Stimulated activated CD8-positive, alpha-beta memory T cell treated with anti-CD3 and anti-CD28 coated beads, Interleukin-15, amount 100 ng/mL, for 24 hours (primary cell): ENCODE measurements around the gene LSG1.
"Not testable (repeated sequence)": the region's sequence is repeated elsewhere in the genome, so short reads cannot be mapped to it uniquely, and the experiment has no call there.

ENCODE experiments used
- DNase-seq: peaks from one replicate; pipeline ENCODE4 v3.0.0-alpha.2; 2020; ENCODE audit warnings: low read depth

LSG1 gene

DNA sequence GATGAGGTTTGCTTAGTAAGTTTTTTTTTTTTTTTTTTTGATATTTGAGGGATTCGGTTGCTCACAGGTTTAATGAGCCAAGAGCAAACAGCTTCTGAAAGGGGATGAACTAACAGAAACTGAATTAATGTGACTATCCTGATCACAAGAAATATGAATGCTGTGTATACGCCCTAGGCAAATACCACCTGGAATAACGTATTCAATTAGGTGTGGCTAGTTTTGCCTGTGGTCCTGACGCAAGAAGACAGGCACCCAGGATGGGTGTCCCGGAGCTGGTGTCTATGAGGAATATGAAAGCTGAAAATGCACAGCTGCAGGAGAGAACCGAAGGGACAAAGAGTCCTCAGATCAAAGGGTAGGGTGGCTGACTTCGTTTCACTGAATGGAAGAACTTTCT lies 14.6 kb downstream of the LSG1 start:
- no peak for DNase-seq

DNA sequence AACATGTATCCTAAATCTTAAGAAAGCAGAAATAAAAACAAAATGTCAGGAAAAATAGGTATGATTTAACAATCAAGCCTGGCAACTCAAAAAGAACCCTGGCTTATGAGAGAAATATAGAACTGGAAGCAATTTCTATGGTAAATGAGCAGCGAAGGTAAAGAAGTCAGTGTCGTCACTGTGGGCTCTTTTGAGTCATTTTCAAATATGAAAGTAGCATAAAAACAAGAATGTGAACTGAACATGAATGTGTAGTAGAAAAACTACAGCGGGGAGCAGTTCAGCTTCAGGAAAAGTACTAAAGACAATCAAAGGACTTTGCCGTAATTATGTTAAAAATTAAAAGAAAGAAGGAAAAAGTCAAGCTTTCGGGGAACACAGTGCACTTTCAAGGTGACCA lies 17.5 kb downstream of the LSG1 start:
- DNase-seq = no peak

DNA sequence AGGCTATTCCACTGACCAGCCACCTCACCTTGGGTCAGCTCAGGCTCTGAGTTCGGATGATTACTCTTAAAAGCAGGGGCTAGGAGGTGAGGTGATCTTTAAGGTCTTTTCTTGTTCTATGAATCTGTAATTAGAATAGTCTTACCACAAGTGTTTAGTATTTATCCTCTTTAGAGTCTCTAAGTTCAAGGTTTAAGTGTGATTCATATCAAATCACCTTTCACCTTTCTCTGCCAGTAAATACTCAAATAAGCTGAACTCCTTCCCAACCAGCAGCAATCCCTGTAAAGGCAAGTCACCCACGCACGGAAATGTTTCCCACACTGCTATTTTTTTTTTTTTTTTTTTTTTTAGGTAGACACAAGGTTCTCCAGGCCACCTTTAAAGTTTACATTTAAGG lies 24.2 kb downstream of the LSG1 start:
- no peak for DNase-seq

DNA sequence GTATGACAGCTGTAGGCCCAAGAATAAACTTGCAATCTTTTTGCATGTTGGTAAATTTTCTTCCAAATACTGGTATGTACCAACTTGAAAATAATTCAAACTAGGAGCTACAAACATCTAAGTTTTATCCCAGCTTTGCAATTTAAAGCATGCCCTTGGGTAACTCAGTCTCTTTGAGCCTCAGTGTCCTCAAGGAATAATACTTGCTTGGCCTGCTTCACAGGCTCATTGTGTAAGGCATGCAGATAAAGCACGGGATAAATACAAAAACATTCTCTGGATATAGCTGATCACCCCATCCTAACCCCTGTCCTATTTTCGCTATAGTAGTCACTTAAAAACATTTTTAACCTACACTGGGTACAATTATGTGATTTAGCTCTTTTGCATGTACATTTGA lies 29.2 kb downstream of the LSG1 start:
- no peak for DNase-seq

DNA sequence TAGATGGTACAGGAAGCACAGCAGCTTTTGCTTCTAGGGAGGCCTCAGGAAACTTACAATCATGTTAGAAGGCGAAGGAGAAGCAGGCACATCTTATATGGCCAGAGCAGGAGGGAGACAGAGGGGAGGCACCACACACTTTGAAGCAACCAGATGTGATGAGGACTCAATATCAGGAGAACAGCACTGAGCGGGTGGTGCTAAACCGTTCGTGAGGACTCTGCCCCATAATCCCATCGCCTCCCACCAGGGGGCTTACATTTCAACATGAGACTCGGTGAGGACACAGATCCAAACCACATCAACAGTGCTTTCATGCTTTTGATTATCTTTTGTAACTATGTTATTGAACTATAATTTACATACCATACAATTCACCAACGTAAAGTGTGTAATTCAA lies 31.2 kb downstream of the LSG1 start:
- DNase-seq = no peak

DNA sequence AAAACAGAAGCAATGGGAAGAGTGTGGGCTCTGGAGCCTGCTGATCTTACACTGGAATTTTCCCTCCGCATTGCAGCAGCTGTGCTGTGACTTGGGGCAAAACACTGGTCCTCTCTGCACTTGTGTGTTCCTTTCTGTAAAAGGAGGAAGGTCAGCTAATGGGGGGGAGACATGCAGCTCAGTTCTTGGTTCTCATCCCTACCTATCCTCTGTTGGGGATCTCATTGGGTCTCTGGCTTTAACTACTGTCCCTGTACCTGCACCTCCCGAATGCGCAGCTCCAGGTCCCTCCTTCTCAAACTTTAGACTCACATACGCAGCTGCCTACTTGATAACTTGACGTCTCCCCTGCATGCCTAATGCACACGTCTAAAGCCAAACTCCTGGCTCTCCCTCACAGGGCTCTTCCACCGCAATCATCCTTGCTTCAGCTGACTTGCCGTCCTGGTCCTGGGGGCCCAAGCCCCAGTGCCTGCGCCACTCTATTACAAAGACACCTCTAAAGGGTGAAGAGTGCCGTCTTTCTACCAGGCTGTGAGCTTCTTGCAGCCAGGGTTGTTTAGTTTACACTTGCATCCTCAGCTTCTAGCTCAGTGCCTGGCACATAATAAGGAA lies 32.9 kb downstream of the LSG1 start:
- DNase-seq = no peak

DNA sequence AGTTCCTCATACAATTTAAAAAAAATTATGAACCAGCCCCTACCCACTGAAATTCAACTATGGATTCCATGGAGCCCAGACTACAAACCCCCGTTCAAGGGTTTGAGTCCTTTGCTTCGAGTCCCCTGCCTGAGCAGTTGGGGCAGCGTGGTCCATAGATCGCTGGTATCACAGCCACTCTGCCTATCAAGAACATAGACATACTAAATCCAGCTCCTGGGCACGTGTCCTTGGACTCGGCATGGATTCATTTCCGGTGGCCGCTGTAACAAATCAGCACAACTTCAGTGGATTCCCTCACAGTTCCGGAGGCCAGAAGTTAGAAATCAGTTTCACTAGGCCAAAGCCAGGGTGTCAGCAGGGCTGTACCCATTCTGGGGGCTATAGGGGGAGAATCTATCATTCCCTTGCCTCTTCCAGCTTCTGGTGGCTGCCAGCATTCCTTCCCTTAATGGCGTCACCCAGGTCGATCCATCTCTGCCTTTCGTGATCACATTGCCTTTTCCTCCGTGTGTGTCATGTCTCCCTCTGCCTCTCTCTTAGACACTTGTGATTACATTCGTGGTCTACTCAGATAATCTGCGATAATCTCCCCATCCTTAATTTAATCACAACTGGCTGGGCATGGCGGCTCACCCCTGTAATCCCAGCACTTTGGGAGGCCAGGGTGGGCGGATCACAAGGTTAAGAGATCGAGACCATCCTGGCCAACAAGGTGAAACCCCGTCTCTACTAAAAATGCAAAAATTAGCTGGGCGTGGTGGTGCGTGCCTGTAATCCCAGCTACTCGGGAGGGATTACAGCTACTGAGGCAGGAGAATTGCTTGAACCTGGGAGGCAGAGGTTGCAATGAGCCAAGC lies 34.2 kb downstream of the LSG1 start:
- no peak for DNase-seq

DNA sequence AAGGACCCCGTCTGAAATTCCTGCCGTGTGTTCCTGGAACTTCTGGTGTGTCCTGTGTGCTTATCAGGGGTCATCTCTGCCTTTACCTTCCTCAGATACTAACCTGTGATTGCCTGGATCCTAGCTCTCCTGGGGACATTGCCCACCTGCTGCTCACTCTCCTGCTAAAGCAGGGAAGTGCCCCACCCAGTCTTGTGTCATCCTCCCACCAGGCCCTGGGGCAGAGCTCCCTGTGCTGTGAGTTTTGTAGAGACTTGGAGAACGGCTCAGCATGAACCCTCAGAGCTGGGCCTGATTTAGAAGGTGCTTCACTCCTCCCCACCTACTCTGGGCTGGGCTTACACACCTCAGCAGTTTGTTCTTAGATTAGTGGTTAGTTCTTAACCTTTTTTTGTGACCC lies 34.9 kb downstream of the LSG1 start:
- no peak for DNase-seq

DNA sequence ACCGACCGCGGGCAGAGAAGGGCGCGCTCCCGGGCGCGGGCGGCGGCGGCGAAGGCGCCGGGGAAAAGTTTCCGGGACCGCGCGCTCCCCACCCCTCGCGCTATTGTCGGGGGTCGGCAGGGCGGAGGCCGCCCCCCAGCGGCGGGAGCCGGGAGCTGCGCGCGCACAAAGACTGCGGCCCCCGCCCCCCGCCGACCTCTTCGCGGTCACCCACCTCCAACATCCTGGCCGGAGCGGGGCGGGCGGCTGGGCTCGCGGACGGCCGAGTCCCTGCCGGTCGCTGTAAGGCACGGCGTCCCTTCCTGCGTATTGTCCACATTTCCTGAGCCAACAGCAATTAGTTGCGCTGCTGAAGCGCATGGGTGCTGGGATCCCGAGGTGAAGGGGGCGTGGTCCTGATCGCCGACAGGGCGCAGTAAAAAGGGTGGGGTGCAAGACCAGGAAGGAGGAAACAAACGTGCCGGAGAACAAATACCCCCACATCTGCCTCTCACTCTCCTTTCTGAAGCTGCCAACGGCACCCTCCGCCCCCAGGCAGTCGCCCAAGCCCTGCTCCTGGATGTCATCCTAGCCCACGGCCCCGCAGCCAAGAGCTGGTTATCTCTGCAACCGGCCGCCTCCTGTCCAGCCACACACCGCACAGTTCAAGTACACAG lies 38.5 kb downstream of the LSG1 start, which contains the start of gene TMEM44:
TSS of gene TMEM44 (minus strand) at position 71 of the 656 bp plus-strand sequence. CDS start 204 bp downstream, outside the sequence.
- peak; percentile 31 for DNase-seq

DNA sequence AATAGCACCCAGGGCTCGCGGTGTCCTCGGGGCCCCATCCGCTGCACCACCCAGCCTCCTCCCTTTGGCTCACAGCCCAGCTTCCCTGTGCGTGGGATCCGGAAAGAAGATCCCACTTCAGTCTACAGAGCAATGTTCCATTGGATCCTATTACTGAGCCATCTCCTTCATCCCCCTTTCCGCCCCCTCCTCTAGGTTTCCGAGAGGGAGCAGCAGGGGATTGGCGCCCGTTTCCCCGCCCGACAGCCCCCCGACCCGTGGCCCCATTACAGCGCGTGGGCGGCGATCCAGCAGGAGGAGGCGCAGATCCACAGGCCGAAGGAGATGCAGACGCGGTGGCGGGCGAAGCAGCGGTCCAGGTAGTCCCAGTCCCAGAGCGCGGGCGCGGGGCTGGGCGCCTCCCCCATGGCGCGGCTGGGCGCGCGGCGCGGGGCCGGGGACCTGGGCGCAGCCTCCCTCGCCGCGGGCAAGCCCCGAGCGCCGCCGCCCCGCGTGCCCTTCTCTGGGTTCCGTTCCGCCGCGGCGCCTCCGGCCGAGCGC lies 39.1 kb downstream of the LSG1 start:
- DNase-seq = peak; percentile 8

DNA sequence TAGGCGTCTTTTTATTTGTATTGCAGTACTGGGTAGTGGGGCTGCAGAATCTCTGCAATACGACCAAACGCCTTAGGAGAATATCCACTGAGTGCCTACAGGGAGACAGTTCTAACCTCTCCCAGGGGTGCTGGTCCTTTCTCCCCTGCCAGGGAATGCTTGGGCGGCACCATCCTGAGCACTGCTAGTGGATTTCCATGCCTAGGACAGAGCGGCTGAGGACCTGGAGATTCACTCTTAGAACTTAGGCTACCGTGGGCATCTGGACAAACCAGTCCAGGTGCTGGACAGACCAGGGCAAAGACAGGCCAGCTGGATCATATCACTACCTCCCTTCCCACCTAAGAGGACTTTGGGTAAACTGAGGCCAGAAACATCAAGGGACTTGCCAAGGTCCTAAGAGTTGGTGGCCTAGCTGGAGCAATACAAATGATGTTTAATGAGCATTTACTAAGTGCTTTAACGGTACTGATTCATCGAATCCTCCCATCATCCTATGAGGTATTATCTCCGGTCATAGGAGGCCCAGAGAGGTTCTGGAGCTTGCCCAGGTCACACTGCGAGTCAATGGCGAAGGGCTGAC lies 39.7 kb downstream of the LSG1 start:
- DNase-seq = no peak

DNA sequence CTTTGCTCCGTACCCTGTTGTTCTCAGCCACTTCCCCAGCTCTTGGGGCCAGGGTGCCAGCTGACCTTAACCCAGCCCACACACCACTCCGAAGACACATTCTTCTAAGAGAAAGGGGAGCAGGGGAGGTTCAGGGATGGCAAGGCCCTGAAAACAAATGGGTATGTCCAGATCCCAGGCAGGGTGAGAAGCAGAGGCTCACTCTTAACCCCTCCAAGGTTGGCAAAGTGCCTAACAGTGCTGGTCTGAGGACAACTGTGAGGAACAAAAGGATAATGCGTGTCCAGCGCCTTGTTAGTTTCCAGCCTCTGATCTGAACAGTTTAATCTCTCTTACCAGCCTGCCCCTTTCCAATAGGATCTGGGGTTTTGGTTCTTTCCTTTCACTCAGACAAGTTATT lies 40.3 kb downstream of the LSG1 start:
- DNase-seq = no peak

DNA sequence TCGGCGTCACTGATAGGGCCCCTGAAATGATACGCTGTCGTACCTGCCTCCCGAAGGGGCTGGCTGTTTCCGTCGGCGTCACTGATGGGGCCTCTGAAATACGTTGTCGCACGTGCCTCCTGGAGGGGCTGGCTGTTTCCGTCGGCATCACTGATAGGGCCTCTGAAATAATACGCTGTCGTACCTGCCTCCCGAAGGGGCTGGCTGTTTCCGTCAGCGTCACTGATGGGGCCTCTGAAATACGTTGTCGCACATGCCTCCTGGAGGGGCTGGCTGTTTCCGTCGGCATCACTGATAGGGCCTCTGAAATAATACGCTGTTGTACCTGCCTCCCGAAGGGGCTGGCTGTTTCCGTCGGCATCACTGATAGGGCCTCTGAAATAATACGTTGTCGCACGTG lies 41.3 kb downstream of the LSG1 start:
- DNase-seq = not testable (repeated sequence)

DNA sequence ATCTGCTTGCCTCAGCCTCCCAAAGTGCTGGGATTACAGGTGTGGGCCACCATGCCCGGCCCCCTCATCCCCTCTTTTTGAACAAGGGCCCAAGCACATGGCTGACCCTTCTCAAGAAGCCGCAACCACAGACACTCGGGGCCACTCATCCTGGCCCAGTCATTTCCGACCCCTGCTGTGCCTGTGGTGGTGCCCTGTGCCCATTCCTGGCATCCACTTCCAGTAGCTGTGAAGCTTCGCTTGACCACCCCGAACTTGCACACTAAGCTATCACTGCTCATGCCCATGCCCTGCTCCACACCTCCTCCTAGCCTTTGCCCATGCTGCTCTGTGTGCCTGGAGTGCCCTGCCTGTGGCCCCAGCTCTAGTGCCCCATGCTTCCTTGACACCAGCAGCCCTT lies 47.0 kb downstream of the LSG1 start:
- no peak for DNase-seq

DNA sequence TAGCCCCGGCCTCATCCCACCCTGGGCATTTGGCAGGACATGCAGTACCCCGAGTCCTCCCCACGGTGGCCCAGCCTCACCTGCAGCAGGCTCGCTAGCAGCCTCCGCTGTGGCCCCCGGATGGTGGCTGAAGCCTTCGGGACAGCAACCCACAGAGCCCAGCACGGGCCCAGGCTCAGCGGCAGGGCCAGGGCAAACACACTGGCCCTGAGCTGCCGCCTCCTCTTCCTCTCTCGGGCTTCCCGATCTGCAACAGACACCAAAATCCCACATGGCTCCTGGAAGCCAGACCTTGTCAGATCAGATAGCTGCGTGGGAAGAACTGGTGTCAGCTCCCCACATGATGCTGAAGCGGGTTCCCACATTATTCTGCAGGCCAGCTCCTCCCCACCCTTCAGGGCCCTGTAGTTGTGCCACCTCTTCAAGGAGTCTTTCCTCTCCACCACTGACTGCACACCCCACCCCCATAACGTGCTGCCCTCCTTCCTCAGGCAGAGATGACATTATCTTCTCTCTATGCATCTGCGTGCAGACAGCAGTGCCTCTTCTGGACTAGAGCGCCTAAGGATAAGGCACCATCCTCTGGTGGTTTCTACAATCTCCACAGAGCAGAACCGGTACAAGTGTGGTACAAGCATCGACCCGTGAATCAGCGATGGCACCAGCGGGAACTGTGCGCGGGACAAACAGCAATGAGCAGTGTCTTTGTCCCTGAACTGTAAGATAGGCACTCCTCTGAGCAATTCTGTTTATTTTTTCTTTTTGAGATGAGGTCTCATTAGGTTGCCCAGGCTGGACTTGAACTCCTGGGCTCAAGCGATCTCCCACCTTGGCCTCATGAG lies 48.3 kb downstream of the LSG1 start:
- no peak for DNase-seq

DNA sequence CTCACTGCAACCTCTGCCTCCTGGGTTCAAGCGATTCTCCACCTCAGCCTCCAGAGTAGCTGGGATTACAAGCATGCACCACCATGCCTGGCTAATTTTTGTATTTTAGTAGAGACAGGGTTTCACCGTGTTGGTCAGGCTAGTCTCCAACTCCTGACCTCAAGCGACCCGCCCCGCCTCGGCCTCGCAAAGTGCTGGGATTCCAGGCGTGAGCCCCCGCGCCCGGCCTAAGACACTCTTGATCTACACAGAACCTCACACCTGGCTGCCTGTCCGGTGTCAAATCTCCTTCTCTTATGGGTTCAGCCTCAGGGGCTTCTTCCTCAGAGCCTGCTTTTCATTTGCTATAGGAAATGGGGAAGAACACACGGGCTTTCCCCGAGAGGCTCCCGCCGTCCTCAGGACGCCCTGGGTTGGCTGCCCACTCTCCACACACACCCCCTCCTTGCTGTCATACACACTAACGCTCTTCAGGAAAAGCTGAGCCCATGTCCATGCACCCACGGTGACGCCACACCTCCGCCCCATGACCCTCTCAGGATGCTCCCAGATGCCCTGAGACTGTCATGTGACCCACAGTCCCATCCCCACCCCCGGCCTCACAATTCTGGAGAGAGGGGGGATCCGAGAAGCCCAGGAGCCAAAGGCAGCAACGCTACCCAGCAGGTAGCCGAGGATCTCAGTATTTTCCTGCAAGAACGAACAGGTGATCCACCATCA lies 49.2 kb downstream of the LSG1 start:
- no peak for DNase-seq

DNA sequence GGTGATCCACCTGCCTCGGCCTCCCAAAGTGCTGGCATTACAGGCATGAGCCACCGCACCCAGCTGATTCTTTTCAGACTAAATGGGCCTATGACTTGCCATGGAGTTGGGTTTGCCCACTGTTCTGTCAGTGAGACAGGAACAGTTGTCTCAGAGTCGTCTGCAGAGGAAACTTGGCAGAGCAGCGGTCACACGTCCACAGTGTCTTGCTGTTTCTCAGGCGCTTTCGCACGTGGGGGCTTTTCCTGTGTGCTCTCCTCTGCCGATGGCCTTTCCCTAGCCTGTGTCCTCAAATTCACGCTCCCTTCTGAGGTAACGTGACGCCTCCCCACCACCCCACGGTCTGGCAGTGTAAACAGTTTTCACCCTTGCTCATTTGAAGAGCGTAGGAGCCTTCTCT lies 50.0 kb downstream of the LSG1 start:
- DNase-seq = no peak

DNA sequence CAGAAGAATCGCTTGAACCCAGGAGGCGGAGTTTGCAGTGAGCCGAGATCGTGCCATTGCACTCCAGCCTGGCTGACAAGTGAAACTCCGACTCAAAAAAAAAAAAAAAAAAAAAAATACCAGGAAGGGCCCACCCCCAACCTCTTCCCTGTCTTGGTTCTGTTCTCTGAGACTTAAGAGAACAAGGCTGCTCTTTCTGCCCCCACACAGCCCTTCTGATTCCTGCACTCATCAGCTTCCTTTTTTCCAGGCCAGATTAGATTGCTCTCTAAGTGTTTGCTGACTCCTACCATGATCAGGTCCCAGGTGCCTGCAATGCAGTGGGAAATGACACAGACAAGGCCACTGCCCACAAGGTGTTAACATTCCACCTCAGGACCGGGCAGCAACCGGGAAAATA lies 51.8 kb downstream of the LSG1 start:
- no peak for DNase-seq

DNA sequence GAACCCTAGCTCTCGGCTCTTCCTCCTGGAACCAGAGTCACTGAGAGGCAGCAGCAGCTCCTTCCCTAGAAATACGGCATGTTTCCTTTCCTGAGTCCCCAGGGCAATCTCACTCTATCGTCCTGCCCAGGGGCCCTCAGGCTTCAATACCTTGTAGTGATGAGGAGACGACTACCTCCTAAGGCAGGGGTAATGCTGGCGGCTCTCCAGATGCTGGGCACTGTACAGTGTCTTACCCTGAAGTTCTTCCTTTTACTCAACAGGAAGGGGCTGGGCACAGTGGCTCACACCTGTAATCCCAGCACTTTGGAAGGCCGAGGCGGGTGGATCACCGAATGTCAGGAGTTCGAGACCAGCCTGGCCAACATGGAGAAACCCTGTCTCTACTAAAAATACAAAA lies 52.2 kb downstream of the LSG1 start:
- DNase-seq = no peak

DNA sequence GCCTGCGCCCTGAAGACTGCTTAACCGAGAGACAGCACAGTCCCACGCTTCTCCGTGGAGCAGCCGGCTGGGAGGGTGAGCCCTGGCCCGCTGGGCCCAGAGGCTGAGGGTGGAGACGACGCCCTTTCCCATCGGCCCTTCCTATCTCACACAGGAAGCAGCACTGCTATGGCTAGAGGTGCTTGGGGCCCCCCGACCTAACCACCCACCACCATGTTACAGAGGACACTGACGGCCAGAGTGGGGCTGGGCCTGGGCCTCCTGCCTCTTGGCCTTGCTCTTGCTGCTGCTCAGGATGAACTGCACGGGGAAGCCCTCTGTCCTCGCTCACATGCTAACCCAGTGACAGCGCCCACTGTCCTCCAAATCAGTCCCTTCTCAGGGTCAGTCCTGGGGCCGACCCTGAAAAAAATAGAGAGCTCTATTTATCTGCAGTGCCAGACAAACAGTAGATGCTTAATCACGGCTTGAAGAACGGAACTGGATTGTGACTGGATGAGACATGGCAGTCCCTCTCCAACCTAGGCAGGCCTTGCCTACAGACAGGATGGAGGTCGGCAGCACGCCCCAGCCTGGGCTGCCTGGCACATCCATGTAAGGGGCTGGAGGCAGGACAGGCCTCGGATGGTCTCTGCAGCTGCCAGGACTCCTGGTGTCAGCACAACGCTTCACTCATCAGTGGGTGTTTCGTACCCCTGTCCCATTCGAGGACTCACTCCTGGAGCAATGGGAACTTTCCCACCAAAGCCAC lies 53.0 kb downstream of the LSG1 start:
- no peak for DNase-seq
